ENCODE results near the gene CAPN10. TPM values are rescaled to one million over a fixed set of nuclear protein-coding genes. Genes with fewer than 3 reads are reported as not detected.

Gene CAPN10
- total and polyA plus RNA-seq, 4 donors: 15.0 to 50.8 (median 41.8) TPM

DNA sequence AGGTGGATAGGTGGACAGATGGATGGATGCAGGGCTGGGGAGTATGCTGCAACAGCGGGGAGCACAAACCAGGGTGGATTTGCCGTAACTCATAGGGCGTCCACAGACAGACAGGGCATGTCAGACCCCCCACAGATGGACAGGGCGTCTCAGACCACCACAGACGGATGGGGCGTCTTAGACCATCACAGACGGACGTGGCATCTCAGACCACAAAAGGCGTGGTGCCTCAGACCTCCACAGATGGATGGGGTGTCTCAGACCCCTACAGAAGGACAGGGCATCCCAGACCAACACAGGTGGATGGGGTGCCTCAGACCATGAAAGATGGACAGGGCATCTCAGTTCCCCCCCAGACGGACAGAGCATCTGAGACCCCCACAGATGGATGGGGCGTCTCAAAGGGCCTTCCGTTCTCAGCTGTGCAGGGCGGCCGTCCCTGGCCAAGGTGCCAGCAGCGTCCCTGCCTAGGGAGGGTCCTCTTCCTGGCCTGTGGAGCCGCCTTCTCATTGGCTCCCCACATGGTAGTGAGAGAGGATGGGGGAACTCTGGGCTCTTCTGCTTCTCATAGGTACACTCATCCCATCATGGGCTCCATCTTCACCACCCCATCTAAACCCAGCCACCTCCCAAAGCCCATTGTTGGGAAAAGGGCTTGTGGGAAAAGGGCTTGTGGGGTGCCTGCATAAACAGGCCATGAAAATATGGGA is 30.8 kb upstream of the CAPN10 start:
- Histone ChIP-seq H3K27me3 (ENCODE audit: control insufficient read depth, insufficient read depth, low read length) (no peaks in the 10 kb centered on the region), H3K4me3 (ENCODE audit: low read depth, low read length) (no peak overlapping the region), H3K4me1 (ENCODE audit: control insufficient read depth, insufficient read depth, low read length) (peaks cover 22% of the 10 kb centered on the region), H3K9me3 (ENCODE audit: control insufficient read depth, insufficient read depth, low read length) (peaks cover 2% of the 10 kb centered on the region), H3K27ac (ENCODE audit: low read depth, low read length) (no peak overlapping the region), H3K36me3 (ENCODE audit: control insufficient read depth, insufficient read depth, low read length) (peaks cover 23% of the 10 kb centered on the region)
- WGBS (ENCODE audit: insufficient coverage): 92% methylated on average over 14 of the region's 16 CpGs
- DNase-seq (ENCODE audit: low read depth in 4 of 6, low spot score in 6 of 6): no peak

DNA sequence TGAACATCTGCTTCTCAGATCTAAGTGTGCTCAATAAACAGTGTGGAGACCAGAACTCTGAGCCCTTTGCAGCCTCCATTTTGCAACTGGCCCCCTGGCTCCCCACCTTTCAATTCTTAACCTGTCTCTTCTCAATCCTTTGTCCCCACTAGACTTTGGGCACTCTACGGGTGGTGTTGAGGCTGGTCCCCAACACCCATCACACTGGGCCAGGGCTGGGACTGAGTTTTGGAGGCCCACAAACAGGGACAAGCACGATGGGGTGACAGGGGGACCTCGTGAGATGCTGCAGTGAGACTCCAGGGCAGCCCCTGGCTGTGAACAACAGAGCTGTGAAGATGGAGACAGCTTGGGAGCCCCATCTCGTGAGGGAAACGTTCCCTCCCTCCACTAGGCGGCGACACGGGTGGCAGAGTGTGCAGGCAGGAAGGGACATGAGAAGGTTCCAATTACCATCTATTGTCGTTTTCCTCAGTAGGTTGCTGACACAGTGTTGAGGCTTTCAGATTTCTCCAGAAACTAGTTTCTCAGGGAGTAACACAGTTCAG is 29.9 kb upstream of the CAPN10 start:
- Histone ChIP-seq H3K27me3 (ENCODE audit: control insufficient read depth, insufficient read depth, low read length) (no peaks in the 10 kb centered on the region), H3K4me1 (ENCODE audit: control insufficient read depth, insufficient read depth, low read length) (peaks cover 26% of the 10 kb centered on the region), H3K9me3 (ENCODE audit: control insufficient read depth, insufficient read depth, low read length) (no peaks in the 10 kb centered on the region), H3K4me3 (ENCODE audit: low read depth, low read length) (peak overlapping the region; percentile 32), H3K36me3 (ENCODE audit: control insufficient read depth, insufficient read depth, low read length) (peaks cover 23% of the 10 kb centered on the region), H3K27ac (ENCODE audit: low read depth, low read length) (no peak overlapping the region)
- WGBS (ENCODE audit: insufficient coverage): 56% methylated on average over 2 of the region's 9 CpGs
- peak in 2 of 6 donors; percentile 54 to 61 for DNase-seq (ENCODE audit: low read depth in 4 of 6, low spot score in 6 of 6)

DNA sequence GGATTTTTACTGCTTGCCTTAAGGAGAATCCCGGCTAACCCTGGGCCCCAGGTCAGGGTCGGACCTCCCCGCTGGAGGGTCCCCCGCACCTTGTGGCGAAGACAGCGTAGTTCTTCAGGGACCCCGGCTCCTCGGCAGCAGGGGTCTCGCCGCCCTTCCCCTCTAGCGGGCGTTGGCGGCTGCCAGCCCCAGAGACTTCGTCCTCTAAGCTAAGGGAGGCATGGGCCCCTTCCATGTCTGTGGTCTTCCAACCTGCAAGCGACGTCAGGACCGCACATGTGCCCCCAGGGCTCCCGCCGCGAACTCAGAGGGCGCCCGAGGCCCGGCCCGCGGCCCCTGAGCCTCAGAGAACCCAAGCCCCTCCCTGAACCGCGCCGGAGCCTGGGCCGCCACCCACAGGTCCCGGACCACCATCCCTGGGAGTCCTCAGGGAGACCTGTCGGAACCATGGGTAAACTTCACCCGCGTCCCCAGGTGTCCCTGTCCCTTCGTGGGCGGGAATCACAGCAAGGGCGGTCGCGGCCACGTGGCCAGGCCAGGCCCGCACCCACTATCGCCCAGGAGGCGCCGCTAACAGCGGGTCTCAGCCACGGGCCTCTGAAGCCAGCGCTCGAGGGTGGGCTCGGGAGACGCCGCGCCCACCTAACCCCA is 29.3 kb upstream of the CAPN10 start:
- Histone ChIP-seq H3K9me3 (ENCODE audit: control insufficient read depth, insufficient read depth, low read length) (no peaks in the 10 kb centered on the region), H3K27ac (ENCODE audit: low read depth, low read length) (no peak overlapping the region), H3K4me1 (ENCODE audit: control insufficient read depth, insufficient read depth, low read length) (peaks cover 29% of the 10 kb centered on the region), H3K36me3 (ENCODE audit: control insufficient read depth, insufficient read depth, low read length) (peaks cover 23% of the 10 kb centered on the region), H3K27me3 (ENCODE audit: control insufficient read depth, insufficient read depth, low read length) (no peaks in the 10 kb centered on the region), H3K4me3 (ENCODE audit: low read depth, low read length) (peak overlapping the region; percentile 32)
- DNase-seq (ENCODE audit: low read depth in 4 of 6, low spot score in 6 of 6): peak in 1 of 6 donors; percentile 14
- WGBS (ENCODE audit: insufficient coverage): 13% methylated on average over 49 of the region's 51 CpGs

DNA sequence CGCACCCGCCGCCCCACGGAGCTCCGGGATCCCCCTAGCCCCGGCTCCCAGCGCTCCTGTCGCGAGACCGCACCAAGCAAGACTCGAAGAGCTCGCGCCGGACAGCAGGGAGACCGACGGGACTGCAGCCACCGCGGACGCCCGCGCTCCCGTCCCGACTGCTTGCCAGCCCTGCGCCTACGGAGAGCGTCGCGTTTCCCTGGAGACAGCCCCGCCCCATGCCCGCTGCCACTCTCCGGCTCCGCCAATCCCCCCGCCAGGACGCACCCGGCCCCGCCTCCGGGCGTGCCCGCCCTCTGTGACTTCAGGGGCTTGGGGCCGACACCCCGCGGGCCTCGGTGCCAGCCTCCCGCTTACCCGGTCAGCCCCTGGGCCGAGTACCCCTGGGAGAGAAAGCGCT is 28.7 kb upstream of the CAPN10 start, which contains the start of gene ANKMY1:
TSS of gene ANKMY1 (minus strand) at position 181 of the 400 bp plus-strand sequence. CDS start 653 bp downstream, outside the sequence.
- peak within 1 kb of the TSS; percentile 32 for H3K4me3 ChIP-seq (ENCODE audit: low read depth, low read length)
- WGBS (ENCODE audit: insufficient coverage): under 1% methylated on average over 47 of the region's 47 CpGs
- no peaks in the 10 kb centered on the region for H3K9me3 ChIP-seq (ENCODE audit: control insufficient read depth, insufficient read depth, low read length)
- H3K4me1 ChIP-seq (ENCODE audit: control insufficient read depth, insufficient read depth, low read length): peaks cover 29% of the 10 kb centered on the region
- H3K27ac ChIP-seq (ENCODE audit: low read depth, low read length): no peak within 1 kb of the TSS
- peaks cover 22% of the 10 kb centered on the region for H3K36me3 ChIP-seq (ENCODE audit: control insufficient read depth, insufficient read depth, low read length)
- no peaks in the 10 kb centered on the region for H3K27me3 ChIP-seq (ENCODE audit: control insufficient read depth, insufficient read depth, low read length)
- DNase-seq (ENCODE audit: low read depth in 4 of 6, low spot score in 6 of 6): peak in 2 of 6 donors; percentile 83 to 89

DNA sequence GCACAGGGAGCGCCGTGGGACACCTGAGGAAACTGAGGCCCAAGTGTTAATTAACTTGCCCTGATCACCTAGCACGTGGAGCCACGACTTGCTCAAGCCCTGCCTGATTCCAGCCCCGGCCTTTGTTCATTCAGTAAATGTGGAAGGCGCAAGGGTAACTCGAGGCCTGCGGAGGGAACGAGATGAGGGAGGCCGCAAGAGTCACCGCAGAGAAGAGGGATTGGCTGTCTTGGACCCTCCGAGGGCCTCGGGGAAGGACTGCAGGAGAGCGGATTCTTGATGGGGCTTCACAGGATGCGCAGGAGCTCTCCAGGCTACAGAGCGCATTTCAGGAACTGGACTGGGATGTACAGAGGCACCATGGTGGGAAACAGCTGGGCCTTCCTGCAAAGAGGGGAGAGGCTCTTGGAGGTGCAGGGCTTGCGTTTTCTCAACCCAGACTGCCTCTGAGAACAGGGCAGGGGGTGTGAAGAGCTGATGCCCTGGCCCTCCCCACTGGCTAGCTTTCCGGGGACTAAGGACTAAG is 28.2 kb upstream of the CAPN10 start:
- peaks cover 21% of the 10 kb centered on the region for H3K36me3 ChIP-seq (ENCODE audit: control insufficient read depth, insufficient read depth, low read length)
- no peaks in the 10 kb centered on the region for H3K9me3 ChIP-seq (ENCODE audit: control insufficient read depth, insufficient read depth, low read length)
- no peak for DNase-seq (ENCODE audit: low read depth in 4 of 6, low spot score in 6 of 6)
- peaks cover 29% of the 10 kb centered on the region for H3K4me1 ChIP-seq (ENCODE audit: control insufficient read depth, insufficient read depth, low read length)
- H3K27me3 ChIP-seq (ENCODE audit: control insufficient read depth, insufficient read depth, low read length): no peaks in the 10 kb centered on the region
- WGBS (ENCODE audit: insufficient coverage): 66% methylated on average over 18 of the region's 18 CpGs
- peak overlapping the region; percentile 32 for H3K4me3 ChIP-seq (ENCODE audit: low read depth, low read length)
- no peak overlapping the region for H3K27ac ChIP-seq (ENCODE audit: low read depth, low read length)

DNA sequence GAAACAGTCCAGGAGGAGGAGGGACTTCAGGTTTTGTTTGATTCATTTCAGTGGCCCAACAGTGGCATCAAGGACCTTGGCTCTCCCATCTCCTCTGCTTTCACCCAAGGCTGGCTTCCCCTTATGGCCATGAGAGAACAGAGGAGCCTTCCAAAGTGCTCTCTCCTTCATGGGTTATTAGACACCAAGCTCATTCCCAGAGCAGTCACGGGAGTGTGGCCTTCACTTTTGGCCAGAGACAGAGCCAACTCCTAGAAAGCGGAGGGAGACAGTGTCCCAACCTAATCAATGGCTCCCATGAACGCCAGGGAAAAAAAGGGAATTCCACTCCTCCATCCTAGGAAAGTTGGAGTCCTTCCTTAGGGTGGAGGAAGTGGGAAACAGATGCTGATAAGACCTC is 27.2 kb upstream of the CAPN10 start:
- Histone ChIP-seq H3K27ac (ENCODE audit: low read depth, low read length) (no peak overlapping the region), H3K4me1 (ENCODE audit: control insufficient read depth, insufficient read depth, low read length) (peaks cover 29% of the 10 kb centered on the region), H3K4me3 (ENCODE audit: low read depth, low read length) (no peak overlapping the region), H3K36me3 (ENCODE audit: control insufficient read depth, insufficient read depth, low read length) (peaks cover 19% of the 10 kb centered on the region), H3K27me3 (ENCODE audit: control insufficient read depth, insufficient read depth, low read length) (no peaks in the 10 kb centered on the region), H3K9me3 (ENCODE audit: control insufficient read depth, insufficient read depth, low read length) (no peaks in the 10 kb centered on the region)
- no CpG with 5 or more reads among the region's 3 CpGs for WGBS (ENCODE audit: insufficient coverage)
- DNase-seq (ENCODE audit: low read depth in 4 of 6, low spot score in 6 of 6): no peak

DNA sequence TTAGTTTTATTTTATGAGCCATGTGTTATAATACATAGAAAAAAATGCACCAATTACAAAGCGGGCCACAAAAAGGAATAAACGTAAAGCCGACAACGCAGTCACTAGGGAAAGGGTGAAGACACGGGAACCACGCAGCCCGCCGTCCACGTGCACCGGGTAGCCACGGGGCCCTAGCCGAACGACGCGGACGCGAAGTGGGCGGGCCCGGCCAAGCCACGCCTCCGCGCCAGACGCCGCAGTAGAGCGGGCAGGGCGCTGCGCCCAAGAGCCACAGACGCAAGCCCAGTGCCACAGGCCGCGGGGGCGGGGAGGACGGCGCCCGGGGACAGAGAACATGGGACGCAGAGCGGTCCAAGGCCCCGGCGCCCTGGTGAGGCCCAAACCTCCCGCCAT is 26.5 kb upstream of the CAPN10 start, which contains the start of gene DUSP28:
TSS of gene DUSP28 (plus strand) at position 274 of the 396 bp plus-strand sequence. CDS start 328 bp downstream, outside the sequence.
- peak in 5 of 6 donors; percentile 57 to 95 (median 81) for DNase-seq (ENCODE audit: low read depth in 4 of 6, low spot score in 6 of 6)
- Histone ChIP-seq H3K4me1 (ENCODE audit: control insufficient read depth, insufficient read depth, low read length) (peaks cover 29% of the 10 kb centered on the region), H3K27ac (ENCODE audit: low read depth, low read length) (peak within 1 kb of the TSS; percentile 91), H3K9me3 (ENCODE audit: control insufficient read depth, insufficient read depth, low read length) (no peaks in the 10 kb centered on the region), H3K36me3 (ENCODE audit: control insufficient read depth, insufficient read depth, low read length) (peaks cover 18% of the 10 kb centered on the region), H3K4me3 (ENCODE audit: low read depth, low read length) (peak within 1 kb of the TSS; percentile 51), H3K27me3 (ENCODE audit: control insufficient read depth, insufficient read depth, low read length) (no peaks in the 10 kb centered on the region)
- under 1% methylated on average over 39 of the region's 39 CpGs for WGBS (ENCODE audit: insufficient coverage)

DNA sequence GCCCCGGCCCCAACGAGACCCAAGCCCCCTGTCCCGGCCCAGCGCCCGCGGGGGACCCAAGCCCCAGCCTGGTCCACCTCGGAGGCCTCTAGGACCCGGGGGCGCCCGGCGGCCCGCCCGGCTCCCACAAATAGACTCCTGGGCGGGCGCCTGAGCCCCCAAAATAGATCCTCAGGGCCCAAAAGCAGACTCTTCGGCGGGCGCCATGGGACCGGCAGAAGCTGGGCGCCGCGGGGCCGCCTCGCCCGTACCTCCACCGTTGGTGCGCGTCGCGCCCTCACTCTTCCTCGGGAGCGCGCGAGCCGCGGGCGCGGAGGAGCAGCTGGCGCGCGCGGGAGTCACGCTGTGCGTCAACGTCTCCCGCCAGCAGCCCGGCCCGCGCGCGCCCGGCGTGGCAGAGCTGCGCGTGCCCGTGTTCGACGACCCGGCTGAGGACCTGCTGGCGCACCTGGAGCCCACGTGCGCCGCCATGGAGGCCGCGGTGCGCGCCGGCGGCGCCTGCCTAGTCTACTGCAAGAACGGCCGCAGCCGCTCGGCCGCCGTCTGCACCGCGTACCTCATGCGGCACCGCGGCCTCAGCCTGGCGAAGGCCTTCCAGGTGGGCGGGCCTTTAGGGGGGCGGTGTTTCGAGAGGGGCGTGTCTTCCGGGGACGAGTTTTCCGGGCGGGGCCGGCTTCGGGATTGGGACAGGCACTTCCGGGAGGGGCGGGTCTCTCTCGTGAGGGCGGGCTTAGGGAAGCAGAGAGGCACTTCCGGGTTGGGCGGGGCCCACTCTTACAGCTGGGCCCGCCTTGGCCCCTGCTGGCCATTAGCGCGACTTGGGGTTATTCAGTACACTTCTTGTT is 25.8 kb upstream of the CAPN10 start:
- under 1% methylated on average over 101 of the region's 101 CpGs for WGBS (ENCODE audit: insufficient coverage)
- H3K4me3 ChIP-seq (ENCODE audit: low read depth, low read length): peak overlapping the region; percentile 51
- peaks cover 16% of the 10 kb centered on the region for H3K36me3 ChIP-seq (ENCODE audit: control insufficient read depth, insufficient read depth, low read length)
- peak; percentile 90 to 99 (median 96) for DNase-seq (ENCODE audit: low read depth in 4 of 6, low spot score in 6 of 6)
- H3K27me3 ChIP-seq (ENCODE audit: control insufficient read depth, insufficient read depth, low read length): no peaks in the 10 kb centered on the region
- H3K4me1 ChIP-seq (ENCODE audit: control insufficient read depth, insufficient read depth, low read length): peaks cover 32% of the 10 kb centered on the region
- H3K27ac ChIP-seq (ENCODE audit: low read depth, low read length): peak overlapping the region; percentile 91
- no peaks in the 10 kb centered on the region for H3K9me3 ChIP-seq (ENCODE audit: control insufficient read depth, insufficient read depth, low read length)

Data from spinal cord (tissue), 10 donors.